Hepatocyte (in vitro differentiated cells): ENCODE data around the gene SMIM20. TPM values are rescaled to one million over a fixed set of nuclear protein-coding genes. Genes with fewer than 3 reads are reported as not detected.

Source experiments
- DNase-seq: peaks from one replicate; pipeline ENCODE4 v3.0.0-alpha.2; 2016; ENCODE audit warnings: low spot score
- H2AFZ ChIP-seq: fragments of 200-600 bp; sonication (generic); 2 replicates; pipeline ENCODE4 v1.6.0; 2016; ENCODE audit warnings: antibody characterized with exemption, mild to moderate bottlenecking
- H3K27ac ChIP-seq: fragments of 200-600 bp; sonication (generic); 2 replicates; pipeline ENCODE4 v1.5.1; 2016; ENCODE audit warnings: mild to moderate bottlenecking
- H3K27me3 ChIP-seq: fragments of 200-600 bp; sonication (generic); 2 replicates; pipeline ENCODE4 v1.6.1; 2016
- H3K36me3 ChIP-seq: fragments of 200-600 bp; sonication (generic); replicated peaks from 2 replicates; pipeline ENCODE4 v1.5.1; 2016; ENCODE audit warnings: low read depth; ENCODE audit not compliant: insufficient read depth
- H3K4me1 ChIP-seq: fragments of 200-600 bp; sonication (generic); 2 replicates; pipeline ENCODE4 v1.5.1; 2016; ENCODE audit warnings: mild to moderate bottlenecking, moderate library complexity; ENCODE audit not compliant: insufficient read depth
- H3K4me2 ChIP-seq: fragments of 200-600 bp; sonication (generic); 2 replicates; pipeline ENCODE4 v1.6.0; 2016
- H3K4me3 ChIP-seq: fragments of 200-600 bp; sonication (generic); 2 replicates; pipeline ENCODE4 v1.5.1; 2016; ENCODE audit warnings: mild to moderate bottlenecking
- H3K79me2 ChIP-seq: fragments of 200-600 bp; sonication (generic); 2 replicates; pipeline ENCODE4 v1.6.0; 2017; ENCODE audit warnings: mild to moderate bottlenecking
- H3K9me2 ChIP-seq: fragments of 200-600 bp; sonication (generic); replicated peaks from 2 replicates; pipeline ENCODE4 v1.6.0; 2017; ENCODE audit warnings: mild to moderate bottlenecking; ENCODE audit not compliant: insufficient read depth
- H3K9me3 ChIP-seq: fragments of 200-600 bp; sonication (generic); 2 replicates; pipeline ENCODE4 v1.5.1; 2016; ENCODE audit warnings: low read depth, mild to moderate bottlenecking
- H4K20me1 ChIP-seq: fragments of 200-600 bp; sonication (generic); 2 replicates; pipeline ENCODE4 v1.6.0; 2016; ENCODE audit warnings: mild to moderate bottlenecking; ENCODE audit not compliant: insufficient read depth, poor library complexity, severe bottlenecking
- EZH2 ChIP-seq: fragments of 200-600 bp; sonication (generic); IDR thresholded peaks from 2 replicates; pipeline ENCODE4 v1.6.1; 2016; ENCODE audit warnings: antibody characterized with exemption, mild to moderate bottlenecking, borderline replicate concordance
- EZH2phosphoT487 ChIP-seq: fragments of 200-600 bp; sonication (generic); IDR thresholded peaks from one replicate; pipeline ENCODE4 v1.6.1; 2018; ENCODE audit warnings: antibody characterized with exemption, mild to moderate bottlenecking, low read depth, moderate library complexity; ENCODE audit not compliant: unreplicated experiment, severe bottlenecking
- whole genome bisulfite sequencing: methylation state at CpG from one replicate; pipeline ENCODE4 v1.1.6; 2016; ENCODE audit warnings: low lambda C conversion rate; ENCODE audit errors: missing lambda C conversion rate; 5-methylcytosine and 5-hydroxymethylcytosine counted together
- polyA plus RNA-seq: library from polyadenylated mRNA; unstranded; fragments of >200 nt; fragmentation: Nextera tagmentation; extraction: Ambion mirVana; gene quantifications from 2 replicates; pipeline ENCODE4 v1.2.1, GENCODE V29; 2016
- total RNA-seq: library from RNA; depleted of rRNA; stranded (reverse); fragments of >200 nt; gene quantifications from 2 replicates; pipeline ENCODE4 v1.2.3, GENCODE V29; 2014
- TF ChIP-seq, protein P1 (sequence below): fragments of 200-600 bp; sonication (generic); IDR thresholded peaks from 2 replicates; pipeline ENCODE4 v1.5.1; 2016; ENCODE audit warnings: antibody characterized with exemption, mild to moderate bottlenecking; ENCODE audit not compliant: poor library complexity

SMIM20 gene
- total and polyA plus RNA-seq, 2 experiments from 2014 or later: 54.5 to 55.8 TPM

DNA sequence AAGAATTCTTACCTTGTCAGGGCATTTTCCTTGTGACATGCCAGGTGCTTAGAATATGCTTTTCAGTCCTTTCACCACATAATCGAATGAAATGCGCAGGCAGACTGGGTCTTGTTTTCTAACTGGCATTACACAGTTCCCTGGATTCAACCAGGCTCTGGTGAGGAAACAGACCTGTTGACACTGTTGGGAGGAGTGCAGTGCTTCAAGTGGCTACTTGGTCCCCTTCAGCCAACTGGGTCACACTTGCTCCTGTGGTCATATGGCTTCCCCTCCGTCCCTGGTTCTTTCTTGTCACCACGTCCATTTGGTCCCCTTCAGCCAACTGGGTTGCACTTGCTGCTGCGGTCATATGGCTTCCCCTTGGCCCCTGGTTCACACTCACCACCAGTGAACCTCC, 9.7 kb downstream of the SMIM20 start:
- Histone ChIP-seq H3K4me2 (no peak overlapping the region), H2AFZ (no peak overlapping the region), H4K20me1 (no peaks in the 10 kb centered on the region), H3K9me3 (no peaks in the 10 kb centered on the region), H3K9me2 (no peaks in the 10 kb centered on the region), H3K27me3 (no peaks in the 10 kb centered on the region), H3K79me2 (peaks cover 13% of the 10 kb centered on the region), H3K36me3 (no peaks in the 10 kb centered on the region), H3K4me1 (peaks cover 3% of the 10 kb centered on the region), H3K4me3 (no peak overlapping the region), H3K27ac (no peak overlapping the region)
- TF ChIP-seq, protein P1, sequence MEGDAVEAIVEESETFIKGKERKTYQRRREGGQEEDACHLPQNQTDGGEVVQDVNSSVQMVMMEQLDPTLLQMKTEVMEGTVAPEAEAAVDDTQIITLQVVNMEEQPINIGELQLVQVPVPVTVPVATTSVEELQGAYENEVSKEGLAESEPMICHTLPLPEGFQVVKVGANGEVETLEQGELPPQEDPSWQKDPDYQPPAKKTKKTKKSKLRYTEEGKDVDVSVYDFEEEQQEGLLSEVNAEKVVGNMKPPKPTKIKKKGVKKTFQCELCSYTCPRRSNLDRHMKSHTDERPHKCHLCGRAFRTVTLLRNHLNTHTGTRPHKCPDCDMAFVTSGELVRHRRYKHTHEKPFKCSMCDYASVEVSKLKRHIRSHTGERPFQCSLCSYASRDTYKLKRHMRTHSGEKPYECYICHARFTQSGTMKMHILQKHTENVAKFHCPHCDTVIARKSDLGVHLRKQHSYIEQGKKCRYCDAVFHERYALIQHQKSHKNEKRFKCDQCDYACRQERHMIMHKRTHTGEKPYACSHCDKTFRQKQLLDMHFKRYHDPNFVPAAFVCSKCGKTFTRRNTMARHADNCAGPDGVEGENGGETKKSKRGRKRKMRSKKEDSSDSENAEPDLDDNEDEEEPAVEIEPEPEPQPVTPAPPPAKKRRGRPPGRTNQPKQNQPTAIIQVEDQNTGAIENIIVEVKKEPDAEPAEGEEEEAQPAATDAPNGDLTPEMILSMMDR: no peak
- TF ChIP-seq EZH2 (no peak), EZH2phosphoT487 (no peak)
- 92% methylated on average over 5 of the region's 5 CpGs for WGBS
- DNase-seq: no peak

DNA sequence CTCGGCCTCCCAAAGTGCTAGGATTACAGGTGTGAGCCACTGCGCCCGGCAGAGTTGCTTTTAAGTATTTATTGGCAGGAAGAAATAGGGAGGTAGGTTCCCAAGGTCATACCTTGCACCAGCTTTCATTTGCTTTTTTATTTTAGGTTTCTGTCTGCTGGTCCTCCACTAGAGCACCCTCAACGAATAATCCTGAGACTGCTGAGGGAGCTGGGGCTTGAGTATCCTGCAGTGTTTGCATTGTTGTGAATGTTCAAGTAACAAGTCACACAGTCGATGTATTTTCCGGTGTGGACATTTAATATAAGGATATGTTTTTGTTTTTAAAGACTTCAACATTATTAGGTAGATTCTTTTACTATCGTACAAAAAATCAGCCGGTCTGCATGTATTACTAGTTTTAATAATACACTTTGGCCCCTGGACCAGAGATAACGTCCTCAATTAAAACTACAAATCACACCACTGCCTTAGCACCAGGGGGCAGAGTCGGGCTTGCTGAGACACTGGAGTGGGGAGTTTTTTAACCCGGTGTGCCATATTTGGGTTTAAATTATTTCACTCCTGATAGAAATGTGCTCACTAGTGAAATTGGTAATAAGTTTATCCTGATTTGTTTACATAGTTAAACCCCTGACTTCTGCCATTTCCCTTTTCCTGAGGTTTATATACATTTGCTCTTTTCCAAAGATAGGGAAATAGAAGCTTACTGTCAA, 11.6 kb downstream of the SMIM20 start:
- TF ChIP-seq EZH2: no peak
- TF ChIP-seq, protein P1: peak; percentile 59
- no peak for TF ChIP-seq EZH2phosphoT487
- H3K27me3 ChIP-seq: no peaks in the 10 kb centered on the region
- H4K20me1 ChIP-seq: no peaks in the 10 kb centered on the region
- H3K27ac ChIP-seq: no peak overlapping the region
- H3K4me3 ChIP-seq: no peak overlapping the region
- H3K36me3 ChIP-seq: no peaks in the 10 kb centered on the region
- WGBS: 53% methylated on average over 11 of the region's 11 CpGs
- H3K9me2 ChIP-seq: no peaks in the 10 kb centered on the region
- peaks cover 13% of the 10 kb centered on the region for H3K79me2 ChIP-seq
- H3K9me3 ChIP-seq: no peaks in the 10 kb centered on the region
- DNase-seq: peak; percentile 58
- no peak overlapping the region for H2AFZ ChIP-seq
- H3K4me2 ChIP-seq: no peak overlapping the region
- no peaks in the 10 kb centered on the region for H3K4me1 ChIP-seq

DNA sequence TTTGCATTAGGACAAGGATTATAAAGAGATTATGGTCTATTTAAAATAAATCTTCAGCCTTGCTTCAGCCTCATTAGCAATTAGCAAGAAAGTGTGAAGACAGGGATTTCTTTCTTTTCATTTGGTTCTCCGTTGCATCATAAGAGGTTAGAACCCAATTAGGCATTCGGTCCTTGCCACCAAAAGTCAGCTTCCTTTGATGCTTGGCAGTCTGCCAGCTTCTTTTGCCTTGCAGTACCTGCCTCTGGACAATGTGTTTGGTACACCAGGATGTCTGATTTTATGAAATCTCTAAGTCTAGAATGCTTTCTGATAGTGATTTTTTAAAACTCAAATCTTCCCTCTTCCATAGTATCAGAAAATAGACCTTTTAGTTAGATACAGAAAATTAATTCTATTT, 12.4 kb downstream of the SMIM20 start:
- no peak overlapping the region for H3K4me3 ChIP-seq
- TF ChIP-seq EZH2phosphoT487: no peak
- TF ChIP-seq, protein P1: no peak
- no peak for TF ChIP-seq EZH2
- H3K27ac ChIP-seq: no peak overlapping the region
- H2AFZ ChIP-seq: no peak overlapping the region
- no peaks in the 10 kb centered on the region for H3K9me3 ChIP-seq
- H4K20me1 ChIP-seq: no peaks in the 10 kb centered on the region
- no peaks in the 10 kb centered on the region for H3K4me1 ChIP-seq
- H3K9me2 ChIP-seq: no peaks in the 10 kb centered on the region
- H3K4me2 ChIP-seq: no peak overlapping the region
- peaks cover 10% of the 10 kb centered on the region for H3K79me2 ChIP-seq
- no peaks in the 10 kb centered on the region for H3K27me3 ChIP-seq
- H3K36me3 ChIP-seq: no peaks in the 10 kb centered on the region
- WGBS: 79% methylated on average over 2 of the region's 2 CpGs
- DNase-seq: no peak
